Neural progenitor cell (in vitro differentiated cells): ENCODE results near the gene MLST8. TPM values are rescaled to one million over a fixed set of nuclear protein-coding genes. Genes with fewer than 3 reads are reported as not detected.

Experiments used
- DNase-seq: peaks from one replicate; pipeline ENCODE4 v3.0.0-alpha.2; 2016; ENCODE audit warnings: low spot score
- H2AFZ ChIP-seq: fragments of 200-600 bp; sonication (generic); replicated peaks from 2 replicates; pipeline ENCODE4 v1.6.1; 2016; ENCODE audit warnings: antibody characterized with exemption
- H3F3A ChIP-seq: fragments of 200-600 bp; sonication (generic); 2 replicates; pipeline ENCODE4 v1.6.1; 2016; ENCODE audit warnings: antibody characterized with exemption, low read depth
- H3K27ac ChIP-seq: fragments of 200-600 bp; sonication (generic); 2 replicates; pipeline ENCODE4 v1.5.1; 2016; ENCODE audit warnings: mild to moderate bottlenecking
- H3K27me3 ChIP-seq: fragments of 200-600 bp; sonication (generic); 2 replicates; pipeline ENCODE4 v1.6.1; 2016; ENCODE audit warnings: mild to moderate bottlenecking, moderate library complexity
- H3K36me3 ChIP-seq: fragments of 200-600 bp; sonication (generic); 2 replicates; pipeline ENCODE4 v1.5.1; 2016
- H3K4me1 ChIP-seq: fragments of 200-600 bp; sonication (generic); 2 replicates; pipeline ENCODE4 v1.6.1; 2016; ENCODE audit warnings: mixed run types
- H3K4me2 ChIP-seq: fragments of 200-600 bp; sonication (generic); 2 replicates; pipeline ENCODE4 v1.6.1; 2016
- H3K4me3 ChIP-seq: fragments of 200-600 bp; sonication (generic); 2 replicates; pipeline ENCODE4 v1.5.1; 2016
- H3K79me2 ChIP-seq: fragments of 200-600 bp; sonication (generic); 2 replicates; pipeline ENCODE4 v1.6.1; 2016; ENCODE audit warnings: low read depth
- H3K9ac ChIP-seq: fragments of 200-600 bp; sonication (generic); 2 replicates; pipeline ENCODE4 v1.6.1; 2016
- H3K9me3 ChIP-seq: fragments of 200-600 bp; sonication (generic); 2 replicates; pipeline ENCODE4 v1.5.1; 2016; ENCODE audit warnings: low read depth
- H4K20me1 ChIP-seq: fragments of 200-600 bp; sonication (generic); 2 replicates; pipeline ENCODE4 v1.6.1; 2016; ENCODE audit warnings: low read depth
- H3K27ac Mint-ChIP-seq: 3 replicates; pipeline ENCODE4 v1.8.0; 2021; ENCODE audit warnings: mixed read lengths
- H3K27me3 Mint-ChIP-seq: 2 replicates; pipeline ENCODE4 v1.8.0; 2022; ENCODE audit warnings: low read depth, mild to moderate bottlenecking, inconsistent platforms, moderate library complexity, mixed read lengths; ENCODE audit not compliant: insufficient read depth
- H3K36me3 Mint-ChIP-seq: 3 replicates; pipeline ENCODE4 v1.8.0; 2021; ENCODE audit warnings: mixed read lengths
- H3K4me1 Mint-ChIP-seq: 3 replicates; pipeline ENCODE4 v1.8.0; 2021; ENCODE audit warnings: mixed read lengths
- H3K4me3 Mint-ChIP-seq: 3 replicates; pipeline ENCODE4 v1.8.0; 2021; ENCODE audit warnings: mild to moderate bottlenecking, moderate library complexity, mixed read lengths
- H3K9me3 Mint-ChIP-seq: 3 replicates; pipeline ENCODE4 v1.8.0; 2020; ENCODE audit warnings: mixed read lengths
- CTCF ChIP-seq: fragments of 200-600 bp; sonication (generic); IDR thresholded peaks from 2 replicates; pipeline ENCODE4 v1.5.1; 2017; ENCODE audit warnings: antibody characterized with exemption, mild to moderate bottlenecking
- EZH2 ChIP-seq: fragments of 200-600 bp; sonication (generic); IDR thresholded peaks from 2 replicates; pipeline ENCODE4 v1.6.1; 2017; ENCODE audit warnings: antibody characterized with exemption, mild to moderate bottlenecking, moderate library complexity
- EZH2phosphoT487 ChIP-seq: fragments of 200-600 bp; sonication (generic); IDR thresholded peaks from 2 replicates; pipeline ENCODE4 v1.6.1; 2017; ENCODE audit warnings: antibody characterized with exemption
- total RNA-seq: library from RNA; depleted of rRNA; stranded (reverse); fragments of >200 nt; gene quantifications from 2 replicates; pipeline ENCODE4 v1.2.3, GENCODE V29; 2015; ENCODE audit warnings: low replicate concordance

The MLST8 gene
- total RNA-seq, 1 donor from 2014 or later, result 24.9 TPM

GRCh38 chr16:2230376-2230775 lies 25.1 kb downstream of the MLST8 start:
- H3K4me3 Mint-ChIP-seq, result no peak overlapping the region
- peaks cover 5% of the 10 kb centered on the region for H3K27me3 Mint-ChIP-seq
- no peak for TF ChIP-seq CTCF
- no peak for TF ChIP-seq EZH2
- TF ChIP-seq EZH2phosphoT487, result no peak
- H3K9me3 ChIP-seq, result no peaks in the 10 kb centered on the region
- peaks cover 3% of the 10 kb centered on the region for H3K36me3 Mint-ChIP-seq
- peaks cover 3% of the 10 kb centered on the region for H3K4me1 Mint-ChIP-seq
- no peak overlapping the region for H3K27ac Mint-ChIP-seq
- no peak overlapping the region for H3K4me2 ChIP-seq
- no peaks in the 10 kb centered on the region for H3F3A ChIP-seq
- no peaks in the 10 kb centered on the region for H3K9me3 Mint-ChIP-seq
- H4K20me1 ChIP-seq, result peaks cover 23% of the 10 kb centered on the region
- no peak for DNase-seq
- no peak overlapping the region for H3K4me3 ChIP-seq
- no peaks in the 10 kb centered on the region for H3K36me3 ChIP-seq
- no peak overlapping the region for H3K9ac ChIP-seq
- H2AFZ ChIP-seq, result no peak overlapping the region
- H3K27me3 ChIP-seq, result no peaks in the 10 kb centered on the region
- no peak overlapping the region for H3K27ac ChIP-seq
- no peaks in the 10 kb centered on the region for H3K4me1 ChIP-seq
- peaks cover 24% of the 10 kb centered on the region for H3K79me2 ChIP-seq

- peaks cover 6% of the 10 kb centered on the region for H3K27me3 Mint-ChIP-seq
- H3K27ac Mint-ChIP-seq, result no peak overlapping the region
- no peaks in the 10 kb centered on the region for H3K4me1 Mint-ChIP-seq
- H3K9ac ChIP-seq, result no peak overlapping the region
- peaks cover 5% of the 10 kb centered on the region for H3K36me3 Mint-ChIP-seq
- H3K9me3 Mint-ChIP-seq, result no peaks in the 10 kb centered on the region
- H3F3A ChIP-seq, result peaks cover 7% of the 10 kb centered on the region
- no peak for TF ChIP-seq EZH2phosphoT487
- no peak for TF ChIP-seq EZH2
- TF ChIP-seq CTCF, result no peak
- no peaks in the 10 kb centered on the region for H3K9me3 ChIP-seq
- no peak overlapping the region for H3K4me3 Mint-ChIP-seq
- H3K27me3 ChIP-seq, result peaks cover 8% of the 10 kb centered on the region
- H2AFZ ChIP-seq, result no peak overlapping the region
- peaks cover 26% of the 10 kb centered on the region for H4K20me1 ChIP-seq
- no peak overlapping the region for H3K4me3 ChIP-seq
- DNase-seq, result no peak
- no peak overlapping the region for H3K4me2 ChIP-seq
- no peak overlapping the region for H3K27ac ChIP-seq
- peaks cover 15% of the 10 kb centered on the region for H3K79me2 ChIP-seq
- H3K4me1 ChIP-seq, result peaks cover 3% of the 10 kb centered on the region
- H3K36me3 ChIP-seq, result no peaks in the 10 kb centered on the region
Observed at GRCh38 chr16:2231016-2231931, 26.0 kb downstream of the MLST8 start.

DNA sequence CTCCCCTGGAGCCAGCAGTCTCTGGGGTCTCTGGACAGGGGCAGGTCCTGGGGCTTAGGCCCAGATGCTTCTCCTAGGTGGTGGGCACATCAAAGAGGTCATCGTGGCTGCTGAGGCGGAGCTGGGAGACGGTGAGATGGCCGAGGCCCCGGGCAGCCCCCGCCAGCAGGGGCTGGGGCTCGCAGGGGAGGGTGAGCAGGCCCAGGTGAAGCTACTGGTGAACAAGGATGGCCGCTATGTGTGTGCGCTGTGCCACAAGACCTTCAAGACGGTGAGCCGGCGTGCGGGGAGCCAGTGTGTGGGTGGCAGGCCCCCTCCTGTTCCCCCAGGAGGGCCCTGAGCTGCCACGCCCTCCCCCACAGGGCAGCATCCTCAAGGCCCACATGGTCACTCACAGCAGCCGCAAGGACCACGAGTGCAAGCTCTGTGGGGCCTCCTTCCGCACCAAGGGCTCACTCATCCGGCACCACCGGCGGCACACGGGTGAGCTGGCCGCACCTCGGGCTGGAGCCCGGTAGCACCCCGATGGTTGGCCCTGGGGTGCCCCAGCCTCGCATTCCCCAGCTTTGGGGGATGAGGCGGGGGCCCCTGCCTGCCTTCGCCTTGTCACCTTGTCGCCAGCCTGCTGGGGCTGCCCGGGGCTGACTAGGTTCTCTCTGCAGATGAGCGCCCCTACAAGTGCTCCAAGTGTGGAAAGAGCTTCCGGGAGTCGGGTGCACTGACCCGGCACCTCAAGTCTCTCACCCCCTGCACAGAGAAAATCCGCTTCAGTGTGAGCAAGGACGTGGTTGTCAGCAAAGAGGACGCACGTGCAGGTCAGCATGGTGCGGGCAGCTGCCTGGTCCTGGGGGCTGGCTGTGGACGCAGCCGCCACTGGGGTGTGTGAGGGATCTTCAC lies 27.1 kb downstream of the MLST8 start:
- H3K27me3 Mint-ChIP-seq, result peaks cover 5% of the 10 kb centered on the region
- H3K4me1 Mint-ChIP-seq, result no peaks in the 10 kb centered on the region
- H3K9me3 Mint-ChIP-seq, result no peaks in the 10 kb centered on the region
- Histone ChIP-seq H3K79me2 (peaks cover 4% of the 10 kb centered on the region), H3F3A (peaks cover 18% of the 10 kb centered on the region), H3K4me2 (no peak overlapping the region), H3K9ac (no peak overlapping the region), H3K9me3 (no peaks in the 10 kb centered on the region), H3K27ac (no peak overlapping the region), H4K20me1 (peaks cover 26% of the 10 kb centered on the region), H3K4me1 (peaks cover 14% of the 10 kb centered on the region), H3K27me3 (peaks cover 19% of the 10 kb centered on the region), H3K4me3 (no peak overlapping the region), H2AFZ (no peak overlapping the region), H3K36me3 (no peaks in the 10 kb centered on the region)
- no peak overlapping the region for H3K27ac Mint-ChIP-seq
- no peak for TF ChIP-seq EZH2phosphoT487
- no peak for TF ChIP-seq EZH2
- no peak for TF ChIP-seq CTCF
- no peak for DNase-seq
- no peak overlapping the region for H3K4me3 Mint-ChIP-seq
- peaks cover 5% of the 10 kb centered on the region for H3K36me3 Mint-ChIP-seq
